K562 (cell line): ENCODE data around the gene TCAP. TPM values are rescaled to one million over a fixed set of nuclear protein-coding genes. Genes with fewer than 3 reads are reported as not detected.

ENCODE experiments used
- ATAC-seq: fragments of 200-7000 bp; cut with Tn5 transposase; 3 replicates; pipeline ENCODE4 v1.9.1; 2020; ENCODE audit warnings: moderate library complexity
- BruUV-seq: library from RNA; stranded (reverse); fragments of 400-500 nt; replicated peaks from 2 replicates; lab custom pipeline; 2021; lab: Mats Ljungman, UMichigan
- CTCF ChIA-PET: fragments of 300-600 bp; formaldehyde crosslinking; extraction: SDS; loops from one replicate; lab custom pipeline; 2021; ENCODE audit warnings: low intra/inter-chr PET ratio; lab: Yijun Ruan, JAX
- POLR2A ChIA-PET: fragments of 300-600, 350-650 bp; sonication (Branson Sonifier 250); formaldehyde crosslinking; extraction: SDS; loops from one replicate; lab custom pipeline; 2021; ENCODE audit warnings: antibody characterized with exemption, inconsistent platforms; lab: Yijun Ruan, JAX
- DNase-seq, 4 experiments: peaks; one replicate each; pipeline versions ENCODE4 v3.0.0 to v3.0.0-alpha.2; 2011 to 2018; ENCODE audit warnings: low spot score in 3 of 4, mixed read lengths in 3 of 4; ENCODE audit errors: extremely low read depth in 1 of 4
- FAIRE-seq: peaks from 2 replicates; lab custom pipeline; 2011; peaks lifted over from hg19 to GRCh38; lab: Jason Lieb, UNC
- H2AFZ ChIP-seq: 2 replicates; pipeline ENCODE4 v1.6.0; 2011; ENCODE audit warnings: low read depth, low read length, control low read depth, inconsistent platforms
- H3K27ac ChIP-seq: fragments of 200-600 bp; 3 replicates; pipeline ENCODE4 v1.8.0; 2011; ENCODE audit warnings: low read depth, mild to moderate bottlenecking, control low read depth, inconsistent platforms, low read length, moderate library complexity, mixed read lengths; ENCODE audit errors: extremely low read depth
- H3K27me3 ChIP-seq, 2 experiments: fragments of 300-600 bp in 1 of 2; 2 replicates in 1 of 2; 3 replicates in 1 of 2; pipeline versions ENCODE4 v1.6.0 to v1.8.0; 2011; ENCODE audit warnings: inconsistent platforms in 2 of 2, low read length in 2 of 2, mild to moderate bottlenecking in 1 of 2, mixed read lengths in 1 of 2, moderate library complexity in 1 of 2; ENCODE audit not compliant: control insufficient read depth in 2 of 2, insufficient read depth in 2 of 2
- H3K36me3 ChIP-seq: fragments of 300-600 bp; 3 replicates; pipeline ENCODE4 v1.8.0; 2011; ENCODE audit warnings: mild to moderate bottlenecking, low read length, inconsistent platforms; ENCODE audit not compliant: control insufficient read depth, insufficient read depth
- H3K4me1 ChIP-seq, 2 experiments: fragments of 200-600 bp in 1 of 2; replicated peaks in 1 of 2; 2 replicates in 1 of 2; 3 replicates in 1 of 2; pipeline versions ENCODE4 v1.5.1 to v1.8.0; 2011; ENCODE audit warnings: inconsistent platforms in 2 of 2, low read length in 2 of 2, mild to moderate bottlenecking in 1 of 2, mixed read lengths in 1 of 2, moderate library complexity in 1 of 2; ENCODE audit not compliant: control insufficient read depth in 2 of 2, insufficient read depth in 2 of 2
- H3K4me2 ChIP-seq: 2 replicates; pipeline ENCODE4 v1.6.1; 2011; ENCODE audit warnings: low read length, control low read depth, inconsistent platforms, mixed read lengths; ENCODE audit not compliant: insufficient read depth
- H3K4me3 ChIP-seq: fragments of 200-600 bp; sonication (generic), shearing (Covaris generic); 2 replicates; pipeline ENCODE4 v1.5.1; 2016; ENCODE audit warnings: control low read depth, inconsistent platforms
- H3K79me2 ChIP-seq: fragments of 200-600 bp; 3 replicates; pipeline ENCODE4 v1.8.0; 2011; ENCODE audit warnings: low read length, inconsistent platforms; ENCODE audit not compliant: control insufficient read depth, insufficient read depth
- H3K9ac ChIP-seq, 2 experiments: 2 replicates each; pipeline versions ENCODE4 v1.6.0 to v1.6.1; 2011; ENCODE audit warnings: low read depth in 2 of 2, low read length in 2 of 2, control low read depth in 1 of 2, inconsistent platforms in 1 of 2, mild to moderate bottlenecking in 1 of 2, mixed read lengths in 1 of 2; ENCODE audit not compliant: insufficient read depth in 1 of 2
- H3K9me1 ChIP-seq: one replicate; pipeline ENCODE4 v1.6.0; 2011; ENCODE audit warnings: inconsistent platforms, mild to moderate bottlenecking, low read length, moderate library complexity; ENCODE audit not compliant: control insufficient read depth, insufficient read depth
- H3K9me3 ChIP-seq: replicated peaks from 2 replicates; pipeline ENCODE4 v1.5.1; 2011; ENCODE audit warnings: low read depth, low read length, inconsistent platforms; ENCODE audit not compliant: control insufficient read depth, insufficient read depth
- H4K20me1 ChIP-seq: replicated peaks from 2 replicates; pipeline ENCODE4 v1.6.1; 2011; ENCODE audit warnings: low read length, inconsistent platforms, mixed read lengths; ENCODE audit not compliant: control insufficient read depth, insufficient read depth
- FOXP1 ChIP-seq: sonication (generic); formaldehyde crosslinking; IDR thresholded peaks from 2 replicates; pipeline ENCODE4 v1.8.0; 2022; ENCODE audit warnings: mild to moderate bottlenecking, missing genetic modification reagents
- GABPA ChIP-seq: fragments of 200-800 bp; sonication (Bioruptor generic); conservative IDR thresholded peaks from 2 replicates; pipeline ENCODE4 v1.6.1; 2016; ENCODE audit warnings: low read depth, missing genetic modification characterization, missing compliant biosample characterization
- MAZ ChIP-seq, 2 experiments: fragments of 450-650 bp in 1 of 2; sonication (generic) in 1 of 2; formaldehyde crosslinking; IDR thresholded peaks in 1 of 2; conservative IDR thresholded peaks in 1 of 2; 2 replicates each; pipeline versions ENCODE4 v1.4.0 to v1.5.0; 2020; ENCODE audit warnings: mild to moderate bottlenecking in 1 of 2, missing genetic modification reagents in 1 of 2
- ZBTB9 ChIP-seq: fragments of 450-650 bp; formaldehyde crosslinking; IDR thresholded peaks from 2 replicates; pipeline ENCODE4 v1.4.0; 2020; ENCODE audit warnings: mild to moderate bottlenecking, moderate library complexity
- ZNF449 ChIP-seq: fragments of 250-450 bp; sonication (Bioruptor Pico); IDR thresholded peaks from 2 replicates; pipeline ENCODE4 v1.8.0; 2022; ENCODE audit warnings: moderate library complexity, mild to moderate bottlenecking, inconsistent platforms
- WGBS: fragments of 100-300 bp; shearing (Covaris generic); methylation state at CpG from one replicate; pipeline ENCODE4 v1.1.6; 2016; ENCODE audit warnings: low coverage, mixed read lengths; ENCODE audit not compliant: insufficient coverage; ENCODE audit errors: missing lambda C conversion rate; 5-methylcytosine and 5-hydroxymethylcytosine counted together
- in situ Hi-C: fragments of 300-500 bp; cut with MboI; formaldehyde crosslinking; loops from 4 replicates; pipeline ENCODE4 v1.15.0; 2018; ENCODE audit warnings: inconsistent platforms, mixed read lengths
- intact Hi-C: fragments of 100-400 bp; cut with micrococcal nuclease; formaldehyde crosslinking; loops from 2 replicates; pipeline ENCODE4 v1.14.2; 2022
- polyA plus RNA-seq, 8 experiments: library from polyadenylated mRNA; depleted of rRNA in 4 of 8; stranded (reverse) in 5 of 8; unstranded in 3 of 8; fragments of >200 nt; fragmentation: Nextera tagmentation in 2 of 8; fragmentation: Illumina TruSeq in 1 of 8; extraction: Ambion mirVana in 2 of 8; extraction: Trizol in 1 of 8; gene quantifications; 2 replicates each; pipeline versions ENCODE4 v1.2.1 to v1.2.3, GENCODE V29; 2011 to 2014; ENCODE audit warnings: inconsistent platforms in 1 of 8, missing spikeins in 1 of 8
- total RNA-seq, 7 experiments: library from RNA; depleted of rRNA in 6 of 7; stranded (reverse); fragments of >200 nt in 6 of 7; fragmentation: Illumina TruSeq in 2 of 7; extraction: Trizol in 2 of 7; gene quantifications; 2 replicates each; pipeline versions ENCODE4 v1.2.1 to v1.2.3, GENCODE V29; 2011 to 2021; ENCODE audit warnings: low replicate concordance in 1 of 7

TCAP gene
- total and polyA plus RNA-seq, 9 of the 15 experiments (the other 6 are each of a cell fraction or from before 2014, with no cell fraction given): 0.33 to 1.4 (median 0.82) TPM; not detected in 2

- no peak overlapping the region for H3K27ac ChIP-seq
- H4K20me1 ChIP-seq: no peaks in the 10 kb centered on the region
- ATAC-seq: no peak
- H3K9me3 ChIP-seq: no peaks in the 10 kb centered on the region
- intact Hi-C loops (no loop called here), in situ Hi-C loops (no loop called here)
- H3K79me2 ChIP-seq: no peaks in the 10 kb centered on the region
- no peak for FAIRE-seq
- ChIA-PET POLR2A (interaction anchor here (1.0 to 2.8 kb wide), 3 partner anchors 8 to 78 kb away, joined by 3 to 16 read pairs (median 16); partner anchors contain the start of genes PGAP3 and PNMT), CTCF (no interaction called here)
- H2AFZ ChIP-seq: peak overlapping the region; percentile 51; the same call in 1 of the 2 replicates
- no peaks in the 10 kb centered on the region for H3K27me3 ChIP-seq
- BruUV-seq: no TSS peak
- 69% methylated on average over 12 of the region's 12 CpGs for WGBS
- H3K9ac ChIP-seq: peak overlapping the region in 1 of 2 experiments; percentile 76; a peak in 1 of 4 replicates
- no peak overlapping the region for H3K4me2 ChIP-seq
- DNase-seq: no peak
- no peak overlapping the region for H3K4me3 ChIP-seq
- H3K4me1 ChIP-seq: peaks cover 34 to 52% of the 10 kb centered on the region in 2 experiments; a peak in 4 of 5 replicates
- peaks cover 5% of the 10 kb centered on the region; the same call in 2 of the 3 replicates for H3K36me3 ChIP-seq
- no peak for TF ChIP-seq FOXP1
- 0 out of 2 replicates have a peak, but pooled peaks have one; percentile 33 for TF ChIP-seq ZNF449 (CRISPR knock-in tag)
- 0 out of 2 replicates have a peak, but pooled peaks have one; percentile 32 for TF ChIP-seq ZBTB9 (CRISPR knock-in tag)
- TF ChIP-seq MAZ (CRISPR knock-in tag; conservative IDR thresholded peaks at IDR 0.05 in 1 of 2, IDR thresholded peaks at IDR 0.05 in 1 of 2): 0 out of 4 replicates have a peak, but pooled peaks of 1 of the 2 experiments have one; percentile 19
- TF ChIP-seq GABPA (tag): peak; percentile 48; the same call in 1 of the 2 replicates
- H3K9me1 ChIP-seq: no peaks in the 10 kb centered on the region
Measured at GRCh38 chr17:39679521-39680192, 14.5 kb downstream of the TCAP start.
